Spinal cord (tissue), 10 donors: ENCODE data around the gene ME1. TPM values are rescaled to one million over a fixed set of nuclear protein-coding genes. Genes with fewer than 3 reads are reported as not detected.
"Not testable (repeated sequence)": the region's sequence is repeated elsewhere in the genome, so short reads cannot be mapped to it uniquely, and the experiment has no call there.

Experiments
- DNase-seq, 6 donors: peaks; one replicate each; pipeline versions ENCODE4 v3.0.0 to v3.0.0-alpha.2; 2013 to 2015; ENCODE audit warnings: low spot score in 6 of 6, low read depth in 4 of 6
- H3K27ac ChIP-seq: one replicate; pipeline ENCODE4 v1.5.1; 2013; ENCODE audit warnings: low read depth, low read length, control low read depth
- H3K27me3 ChIP-seq: one replicate; pipeline ENCODE4 v1.6.1; 2013; ENCODE audit warnings: low read length; ENCODE audit not compliant: control insufficient read depth, insufficient read depth
- H3K36me3 ChIP-seq: one replicate; pipeline ENCODE4 v1.6.1; 2013; ENCODE audit warnings: low read length; ENCODE audit not compliant: control insufficient read depth, insufficient read depth
- H3K4me1 ChIP-seq: one replicate; pipeline ENCODE4 v1.6.1; 2013; ENCODE audit warnings: low read length; ENCODE audit not compliant: control insufficient read depth, insufficient read depth
- H3K4me3 ChIP-seq: one replicate; pipeline ENCODE4 v1.5.1; 2013; ENCODE audit warnings: low read depth, low read length, control low read depth
- H3K9me3 ChIP-seq: one replicate; pipeline ENCODE4 v1.6.1; 2013; ENCODE audit warnings: low read length; ENCODE audit not compliant: control insufficient read depth, insufficient read depth
- WGBS: methylation state at CpG from one replicate; pipeline ENCODE4 v1.1.5; 2013; ENCODE audit warnings: missing lambda C conversion rate; ENCODE audit not compliant: insufficient coverage; 5-methylcytosine and 5-hydroxymethylcytosine counted together
- polyA plus RNA-seq, 2 donors: library from polyadenylated mRNA; unstranded; fragments of 120-200 nt; gene quantifications; one replicate each; pipeline ENCODE4 v1.2.1, GENCODE V29; 2013; ENCODE audit not compliant: insufficient read length in 2 of 2
- total RNA-seq, 2 donors: library from RNA; depleted of rRNA in 1 of 2; stranded (reverse); fragments of 120-200 nt in 1 of 2; fragments of >200 nt in 1 of 2; gene quantifications; one replicate each; pipeline versions ENCODE4 v1.2.3 to v1.2.4, GENCODE V29; 2013 to 2014
- donor health status: healthy.

The ME1 gene
- total and polyA plus RNA-seq, 4 donors = 8.4 to 23.8 (median 18.6) TPM

GRCh38 chr6:83466328-83466727 lies 35.5 kb upstream of the ME1 start:
- Histone ChIP-seq H3K9me3 (no peaks in the 10 kb centered on the region), H3K4me3 (no peak overlapping the region), H3K27ac (no peak overlapping the region), H3K4me1 (no peaks in the 10 kb centered on the region), H3K27me3 (no peaks in the 10 kb centered on the region), H3K36me3 (no peaks in the 10 kb centered on the region)
- WGBS = 96% methylated on average over 4 of the region's 6 CpGs
- no peak for DNase-seq

- no peaks in the 10 kb centered on the region for H3K4me1 ChIP-seq
- H3K27me3 ChIP-seq = no peaks in the 10 kb centered on the region
- WGBS = 100% methylated on average over 3 of the region's 5 CpGs
- H3K4me3 ChIP-seq = no peak overlapping the region
- no peaks in the 10 kb centered on the region for H3K36me3 ChIP-seq
- DNase-seq = peak in 1 of 6 donors; percentile 60
- no peaks in the 10 kb centered on the region for H3K9me3 ChIP-seq
- no peak overlapping the region for H3K27ac ChIP-seq
Measured at GRCh38 chr6:83464381-83465140, 33.7 kb upstream of the ME1 start.

- 57% methylated on average over 1 of the region's 2 CpGs for WGBS
- Histone ChIP-seq H3K4me3 (no peak overlapping the region), H3K9me3 (no peaks in the 10 kb centered on the region), H3K36me3 (no peaks in the 10 kb centered on the region), H3K27me3 (no peaks in the 10 kb centered on the region), H3K4me1 (no peaks in the 10 kb centered on the region), H3K27ac (no peak overlapping the region)
- DNase-seq = peak in 1 of 6 donors; percentile 20
Measured at GRCh38 chr6:83463886-83464285, 33.0 kb upstream of the ME1 start.

GRCh38 chr6:83462524-83462923 lies 31.7 kb upstream of the ME1 start:
- no peak overlapping the region for H3K4me3 ChIP-seq
- no CpG with 5 or more reads among the region's 1 CpG for WGBS
- DNase-seq = no peak
- no peaks in the 10 kb centered on the region for H3K9me3 ChIP-seq
- no peaks in the 10 kb centered on the region for H3K4me1 ChIP-seq
- no peaks in the 10 kb centered on the region for H3K36me3 ChIP-seq
- no peaks in the 10 kb centered on the region for H3K27me3 ChIP-seq
- no peak overlapping the region for H3K27ac ChIP-seq

DNA sequence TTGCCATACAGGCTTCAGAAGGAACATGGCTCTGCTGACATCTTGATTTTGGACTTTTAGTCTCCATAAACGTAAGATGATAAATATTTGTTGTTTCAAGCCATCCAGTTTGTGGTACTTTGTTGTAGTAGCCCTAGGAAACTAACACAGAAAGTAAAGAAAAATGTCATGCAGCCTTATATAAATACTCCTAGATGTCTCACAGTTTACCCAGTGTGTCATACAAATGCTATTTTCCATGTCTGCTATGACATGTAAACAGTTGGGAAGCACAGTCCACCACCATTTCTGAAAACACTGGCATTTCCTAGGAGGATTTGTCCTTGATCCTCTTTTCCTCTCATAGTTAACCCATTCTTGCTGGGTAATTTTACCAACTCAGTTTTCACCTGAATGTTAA lies 30.6 kb upstream of the ME1 start:
- H3K27me3 ChIP-seq = no peaks in the 10 kb centered on the region
- no peak overlapping the region for H3K27ac ChIP-seq
- no peaks in the 10 kb centered on the region for H3K36me3 ChIP-seq
- WGBS = no CpG with 5 or more reads among the region's 1 CpG
- H3K9me3 ChIP-seq = no peaks in the 10 kb centered on the region
- H3K4me1 ChIP-seq = no peaks in the 10 kb centered on the region
- H3K4me3 ChIP-seq = no peak overlapping the region
- DNase-seq = no peak

DNA sequence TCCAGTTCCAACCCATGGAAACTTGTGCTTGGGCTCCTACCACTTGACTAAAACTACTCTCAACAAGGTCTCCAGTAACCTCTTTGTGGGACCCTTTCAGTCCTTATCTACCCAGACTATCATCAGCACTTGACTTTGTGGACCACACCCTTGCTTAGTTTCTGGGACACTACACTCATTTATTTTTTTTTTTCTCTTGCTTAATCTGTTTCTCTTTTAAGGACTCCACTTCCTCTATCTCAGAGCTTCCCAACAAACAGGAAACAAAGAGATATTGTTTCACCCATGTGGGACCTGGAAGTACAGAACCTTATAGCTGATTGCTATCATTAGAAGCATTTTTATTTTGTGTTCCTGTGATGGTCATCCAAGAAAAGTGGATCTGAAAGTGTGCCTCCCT lies 28.8 kb upstream of the ME1 start:
- Histone ChIP-seq H3K9me3 (no peaks in the 10 kb centered on the region), H3K36me3 (no peaks in the 10 kb centered on the region), H3K4me3 (no peak overlapping the region), H3K27ac (no peak overlapping the region), H3K27me3 (no peaks in the 10 kb centered on the region), H3K4me1 (no peaks in the 10 kb centered on the region)
- DNase-seq = no peak

DNA sequence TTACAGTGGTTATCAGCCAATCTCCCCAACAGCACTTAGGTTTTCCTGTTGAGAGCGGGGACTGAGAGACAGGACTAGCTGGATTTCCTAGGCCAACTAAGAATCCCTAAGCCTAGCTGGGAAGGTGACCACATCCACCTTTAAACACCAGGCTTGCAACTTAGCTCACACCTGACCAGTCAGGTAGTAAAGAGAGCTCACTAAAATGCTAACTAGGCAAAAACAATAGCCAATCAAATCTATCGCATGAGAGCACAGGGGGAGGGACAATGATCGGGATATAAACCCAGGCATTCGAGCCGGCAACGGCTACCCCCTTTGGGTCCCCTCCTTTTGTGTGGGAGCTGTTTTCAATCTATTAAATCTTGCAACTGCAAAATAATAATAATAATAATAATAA lies 19.2 kb upstream of the ME1 start:
- H3K27me3 ChIP-seq, H3K36me3 ChIP-seq, H3K4me1 ChIP-seq, H3K9me3 ChIP-seq, DNase-seq, H3K4me3 ChIP-seq, H3K27ac ChIP-seq: not testable (repeated sequence)
- 100% methylated on average over 1 of the region's 6 CpGs for WGBS

DNA sequence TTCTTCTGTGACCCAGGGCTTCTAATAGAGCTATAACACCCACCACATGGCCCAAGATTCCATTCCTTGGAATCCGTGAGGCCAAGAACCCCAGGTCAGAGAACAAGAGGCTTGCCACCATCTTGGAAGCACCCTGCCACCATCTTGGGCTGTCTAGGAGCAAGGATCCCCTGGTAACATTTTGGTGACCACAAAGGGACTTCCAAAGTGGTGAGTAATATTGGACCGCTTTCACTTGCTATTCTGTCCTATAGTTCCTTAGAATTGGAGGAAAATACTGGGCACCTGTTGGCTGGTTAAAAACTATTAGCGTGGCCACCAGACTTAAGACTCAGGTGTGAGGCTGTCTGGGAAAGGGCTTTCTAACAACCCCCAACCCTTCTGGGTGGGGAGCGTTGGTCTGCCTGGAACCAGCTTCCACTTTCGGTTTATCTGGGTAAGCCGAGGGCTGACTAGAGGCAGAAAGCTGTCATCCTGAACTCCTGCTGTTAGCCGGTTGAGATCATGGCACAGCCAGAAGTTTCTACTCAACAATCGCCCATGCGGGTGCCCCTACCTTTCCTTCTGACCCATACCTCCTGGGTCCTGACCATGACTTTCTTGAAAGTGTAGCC lies 13.3 kb upstream of the ME1 start:
- 96% methylated on average over 8 of the region's 9 CpGs for WGBS
- not testable (repeated sequence) for H3K4me3 ChIP-seq

DNA sequence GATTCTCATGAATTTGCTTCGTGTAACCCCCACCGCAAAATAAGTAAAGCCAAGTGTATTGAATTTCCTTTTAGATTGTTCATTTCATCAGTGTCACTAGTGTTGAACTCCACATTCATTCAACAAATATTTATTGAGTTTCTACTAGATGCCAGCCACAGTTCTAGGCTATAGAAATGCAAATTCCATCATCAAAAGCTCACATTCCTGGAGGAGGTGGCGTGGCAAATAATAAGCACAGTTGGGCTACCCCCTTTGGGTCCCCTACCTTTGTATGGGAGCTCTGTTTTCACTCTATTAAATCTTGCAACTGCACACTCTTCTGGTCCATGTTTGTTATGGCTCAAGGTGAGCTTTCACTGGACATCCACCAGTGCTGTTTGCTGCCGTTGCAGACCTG lies 12.7 kb upstream of the ME1 start:
- DNase-seq = no peak
- Histone ChIP-seq H3K27ac (no peak overlapping the region), H3K4me1 (no peaks in the 10 kb centered on the region), H3K9me3 (no peaks in the 10 kb centered on the region), H3K27me3 (no peaks in the 10 kb centered on the region), H3K4me3 (no peak overlapping the region), H3K36me3 (no peaks in the 10 kb centered on the region)
- WGBS = 53% methylated on average over 2 of the region's 4 CpGs

More for the DNA sequence above, 13.3 kb upstream of the ME1 start:
- DNase-seq, H3K36me3 ChIP-seq, H3K4me1 ChIP-seq, H3K27me3 ChIP-seq, H3K9me3 ChIP-seq, H3K27ac ChIP-seq: not testable (repeated sequence)

- Histone ChIP-seq H3K4me1 (no peaks in the 10 kb centered on the region), H3K9me3 (no peaks in the 10 kb centered on the region), H3K27ac (no peak overlapping the region), H3K27me3 (no peaks in the 10 kb centered on the region), H3K36me3 (no peaks in the 10 kb centered on the region), H3K4me3 (no peak overlapping the region)
- 17% methylated on average over 1 of the region's 2 CpGs for WGBS
- peak in 3 of 6 donors; percentile 10 to 79 (median 23) for DNase-seq
Measured at GRCh38 chr6:83442752-83443151, 11.9 kb upstream of the ME1 start.
